ENCODE results near the gene SFXN2. TPM values are rescaled to one million over a fixed set of nuclear protein-coding genes. Genes with fewer than 3 reads are reported as not detected.
"Not testable (repeated sequence)": the region's sequence is repeated elsewhere in the genome, so short reads cannot be mapped to it uniquely, and the experiment has no call there.

Gene SFXN2
- total RNA-seq, 2 experiments from 2014 or later = 38.1 to 45.1 TPM

DNA sequence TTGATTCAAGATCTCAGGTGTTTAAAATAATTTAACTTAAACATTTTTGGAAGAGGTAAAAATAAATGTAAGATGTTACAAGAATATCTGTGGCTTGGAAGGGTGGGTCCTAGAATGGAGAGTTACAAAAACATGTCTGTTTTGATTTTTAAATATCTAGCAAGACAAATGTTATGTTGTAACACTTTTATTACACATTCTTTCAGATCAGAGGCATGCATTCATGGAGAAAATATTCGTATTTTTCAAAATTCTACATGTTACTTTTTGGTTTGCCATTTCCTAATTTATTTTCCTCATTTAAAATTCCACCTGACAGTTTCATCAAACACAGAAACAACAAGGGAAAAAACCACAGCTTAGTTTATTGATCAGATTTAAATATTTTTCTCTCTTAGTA is 39.3 kb downstream of the SFXN2 start:
- Histone ChIP-seq H3K4me3 (ENCODE audit: low read depth, low read length, poor library complexity, severe bottlenecking) (no peak overlapping the region), H3K36me3 (ENCODE audit: insufficient read depth, low read length) (no peaks in the 10 kb centered on the region), H3K9me2 (ENCODE audit: insufficient read depth, low read length) (no peaks in the 10 kb centered on the region), H4K20me1 (ENCODE audit: insufficient read depth, low read length) (no peaks in the 10 kb centered on the region), H2AFZ (ENCODE audit: low read length) (no peak overlapping the region), H3K79me2 (ENCODE audit: insufficient read depth, low read depth, low read length) (peaks cover 4% of the 10 kb centered on the region; the same call in 1 of the 2 replicates), H3K4me2 (ENCODE audit: low read length) (no peak overlapping the region), H3K4me1 (ENCODE audit: insufficient read depth, low read length, poor library complexity, severe bottlenecking) (peaks cover 4% of the 10 kb centered on the region), H3K27ac (ENCODE audit: low read depth, low read length, poor library complexity, severe bottlenecking) (no peak overlapping the region), H3K9me3 (ENCODE audit: low read length) (no peaks in the 10 kb centered on the region)
- CTCF ChIA-PET (ENCODE audit: unreplicated experiment) = no interaction called here
- DNase-seq (ENCODE audit: low spot score) = no peak
- TSS peak; percentile 39 for BruUV-seq (replicated peaks)
- POLR2A ChIA-PET = interaction anchor here (1.5 to 1.9 kb wide), 2 partner anchors 9 to 16 kb away, joined by 4 to 5 read pairs; no protein-coding TSS in a partner anchor
- no peak for TF ChIP-seq CTCF (conservative IDR thresholded peaks at IDR 0.05; ENCODE audit: low read length)
- no peak for TF ChIP-seq EZH2phosphoT487 (IDR thresholded peaks at IDR 0.05; ENCODE audit: borderline replicate concordance, low read depth, low read length)
- intact Hi-C loops (cut with micrococcal nuclease; ENCODE audit: unreplicated experiment) = loop anchor here (2.0 to 5.0 kb wide), 2 partner anchors 74 to 147 kb away; no protein-coding TSS in a partner anchor

DNA sequence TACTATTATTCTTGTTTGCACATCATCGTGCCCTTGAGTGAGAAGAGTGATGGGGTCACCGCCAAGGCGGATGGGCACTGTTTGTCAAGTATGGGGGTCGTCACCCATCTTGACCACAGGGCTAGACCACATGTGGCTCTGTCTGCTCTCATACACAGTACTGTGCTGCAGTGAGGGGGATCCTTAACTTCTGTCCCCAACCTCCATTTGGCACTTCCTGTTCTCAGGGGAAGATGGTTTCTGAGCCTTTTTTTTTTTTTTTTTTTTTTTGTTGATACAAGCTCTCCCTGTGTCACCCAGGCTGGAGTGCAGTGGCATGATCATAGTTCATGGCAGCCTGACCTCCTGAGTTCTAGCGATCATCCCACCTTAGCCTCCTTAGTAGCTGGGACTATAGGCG is 42.9 kb downstream of the SFXN2 start:
- Histone ChIP-seq H3K79me2 (ENCODE audit: insufficient read depth, low read depth, low read length) (peaks cover 4% of the 10 kb centered on the region; the same call in 1 of the 2 replicates), H3K36me3 (ENCODE audit: insufficient read depth, low read length) (peaks cover 6% of the 10 kb centered on the region; the same call in 1 of the 2 replicates), H3K9me3 (ENCODE audit: low read length) (no peaks in the 10 kb centered on the region), H3K4me3 (ENCODE audit: low read depth, low read length, poor library complexity, severe bottlenecking) (no peak overlapping the region), H3K4me2 (ENCODE audit: low read length) (no peak overlapping the region), H2AFZ (ENCODE audit: low read length) (no peak overlapping the region), H3K4me1 (ENCODE audit: insufficient read depth, low read length, poor library complexity, severe bottlenecking) (peaks cover 4% of the 10 kb centered on the region), H3K27ac (ENCODE audit: low read depth, low read length, poor library complexity, severe bottlenecking) (no peak overlapping the region), H3K9me2 (ENCODE audit: insufficient read depth, low read length) (no peaks in the 10 kb centered on the region), H4K20me1 (ENCODE audit: insufficient read depth, low read length) (no peaks in the 10 kb centered on the region)
- intact Hi-C loops (cut with micrococcal nuclease; ENCODE audit: unreplicated experiment) = no loop called here
- TF ChIP-seq EZH2phosphoT487 (IDR thresholded peaks at IDR 0.05; ENCODE audit: borderline replicate concordance, low read depth, low read length) (no peak), CTCF (conservative IDR thresholded peaks at IDR 0.05; ENCODE audit: low read length) (no peak)
- POLR2A ChIA-PET = interaction anchor here (0.6 kb wide), 1 partner anchor 54 kb away, joined by 4 read pairs; no protein-coding TSS in a partner anchor
- no peak for DNase-seq (ENCODE audit: low spot score)
- CTCF ChIA-PET (ENCODE audit: unreplicated experiment) = no interaction called here
- no TSS peak for BruUV-seq (replicated peaks)

DNA sequence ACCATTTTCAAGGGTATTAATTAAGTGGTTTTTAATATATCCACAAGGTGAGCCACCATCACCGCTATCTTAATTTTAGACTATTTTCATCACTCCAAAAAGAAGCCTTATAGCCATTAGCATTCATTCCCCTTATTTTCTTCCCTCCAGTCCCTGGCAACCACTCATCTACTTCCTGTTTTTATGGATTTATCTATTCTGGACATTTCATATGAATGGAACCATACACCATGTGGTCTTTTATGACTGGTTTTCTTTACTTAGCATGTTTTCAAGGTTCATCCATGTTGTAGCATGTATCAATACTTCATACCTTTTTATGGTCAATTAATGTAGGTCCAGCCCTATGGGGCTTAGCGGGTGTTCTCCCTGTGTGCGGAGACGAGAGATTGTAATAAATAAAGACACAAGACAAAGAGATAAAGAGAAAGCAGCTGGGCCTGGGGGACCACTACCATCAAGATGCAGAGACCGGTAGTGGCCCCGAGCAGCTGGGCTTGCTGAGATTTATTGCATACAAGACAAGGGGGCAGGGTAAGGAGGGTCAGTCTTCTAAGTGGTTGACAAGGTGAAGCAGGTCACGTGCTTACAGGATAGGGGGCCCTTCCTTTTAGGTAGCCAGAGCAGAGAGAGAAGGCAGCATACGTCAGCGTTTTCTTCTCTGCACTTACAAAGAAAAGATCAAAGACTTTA is 44.0 kb downstream of the SFXN2 start:
- no peaks in the 10 kb centered on the region for H3K9me3 ChIP-seq (ENCODE audit: low read length)
- no TSS peak for BruUV-seq (replicated peaks)
- no peak for DNase-seq (ENCODE audit: low spot score)
- TF ChIP-seq EZH2phosphoT487 (IDR thresholded peaks at IDR 0.05; ENCODE audit: borderline replicate concordance, low read depth, low read length) (no peak), CTCF (conservative IDR thresholded peaks at IDR 0.05; ENCODE audit: low read length) (no peak)
- intact Hi-C loops (cut with micrococcal nuclease; ENCODE audit: unreplicated experiment) = no loop called here
- H3K36me3 ChIP-seq (ENCODE audit: insufficient read depth, low read length) = peaks cover 9% of the 10 kb centered on the region
- POLR2A ChIA-PET = interaction anchor here (0.6 kb wide), 1 partner anchor 906 kb away, joined by 3 read pairs; no protein-coding TSS in a partner anchor
- H3K4me3 ChIP-seq (ENCODE audit: low read depth, low read length, poor library complexity, severe bottlenecking) = no peak overlapping the region
- CTCF ChIA-PET (ENCODE audit: unreplicated experiment) = no interaction called here
- no peak overlapping the region for H3K4me2 ChIP-seq (ENCODE audit: low read length)
- H3K79me2 ChIP-seq (ENCODE audit: insufficient read depth, low read depth, low read length) = peaks cover 4% of the 10 kb centered on the region; the same call in 1 of the 2 replicates
- no peaks in the 10 kb centered on the region for H4K20me1 ChIP-seq (ENCODE audit: insufficient read depth, low read length)
- H3K9me2 ChIP-seq (ENCODE audit: insufficient read depth, low read length) = no peaks in the 10 kb centered on the region
- H3K27ac ChIP-seq (ENCODE audit: low read depth, low read length, poor library complexity, severe bottlenecking) = no peak overlapping the region
- H3K4me1 ChIP-seq (ENCODE audit: insufficient read depth, low read length, poor library complexity, severe bottlenecking) = peaks cover 4% of the 10 kb centered on the region
- no peak overlapping the region for H2AFZ ChIP-seq (ENCODE audit: low read length)

DNA sequence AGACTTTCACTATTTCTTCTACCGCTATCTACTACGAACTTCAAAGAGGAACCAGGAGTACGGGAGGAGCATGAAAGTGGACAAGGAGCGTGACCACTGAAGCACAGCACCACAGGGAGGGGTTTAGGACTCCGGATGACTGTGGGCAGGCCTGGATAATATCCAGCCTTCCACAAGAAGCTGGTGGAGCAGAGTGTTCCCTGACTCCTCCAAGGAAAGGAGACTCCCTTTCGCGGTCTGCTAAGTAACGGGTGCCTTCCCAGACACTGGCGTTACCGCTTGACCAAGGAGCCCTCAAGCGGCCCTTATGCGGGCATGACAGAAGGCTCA is 44.5 kb downstream of the SFXN2 start:
- H3K4me1 ChIP-seq (ENCODE audit: insufficient read depth, low read length, poor library complexity, severe bottlenecking); H3K27ac ChIP-seq (ENCODE audit: low read depth, low read length, poor library complexity, severe bottlenecking); POLR2A ChIA-PET; H3K9me3 ChIP-seq (ENCODE audit: low read length); CTCF ChIA-PET (ENCODE audit: unreplicated experiment); H4K20me1 ChIP-seq (ENCODE audit: insufficient read depth, low read length); H3K79me2 ChIP-seq (ENCODE audit: insufficient read depth, low read depth, low read length); DNase-seq (ENCODE audit: low spot score); H2AFZ ChIP-seq (ENCODE audit: low read length); BruUV-seq (replicated peaks); H3K4me2 ChIP-seq (ENCODE audit: low read length); H3K9me2 ChIP-seq (ENCODE audit: insufficient read depth, low read length); intact Hi-C loops (cut with micrococcal nuclease; ENCODE audit: unreplicated experiment); H3K4me3 ChIP-seq (ENCODE audit: low read depth, low read length, poor library complexity, severe bottlenecking): not testable (repeated sequence)
- peaks cover 11% of the 10 kb centered on the region for H3K36me3 ChIP-seq (ENCODE audit: insufficient read depth, low read length)
